ENCODE data around the gene MYO5C. TPM values are rescaled to one million over a fixed set of nuclear protein-coding genes. Genes with fewer than 3 reads are reported as not detected.

Gene MYO5C
- total and polyA plus RNA-seq, 10 of the 15 experiments (the other 5 are each of a cell fraction or from before 2014, with no cell fraction given) = 0.29 to 1.3 (median 0.75) TPM

GRCh38 chr15:52280326-52281084, 15.1 kb downstream of the MYO5C start:
- 49% methylated on average over 11 of the region's 11 CpGs for WGBS (ENCODE audit: insufficient coverage, insufficient replicate concordance, low lambda C conversion rate, missing lambda C conversion rate)
- POLR2A ChIA-PET = no interaction called here

More at GRCh38 chr15:52280326-52281084, 15.1 kb downstream of the MYO5C start:
- no peaks in the 10 kb centered on the region for H3K36me3 ChIP-seq (ENCODE audit: control insufficient read depth in 2 of 2, insufficient read depth in 2 of 2, low read length in 1 of 2)
- in situ Hi-C loops (cut with MboI) (no loop called here), intact Hi-C loops (cut with micrococcal nuclease; ENCODE audit: unreplicated experiment) (no loop called here)
- no peak overlapping the region for H2AFZ ChIP-seq (ENCODE audit: control insufficient read depth, low read depth, low read length)
- ChIA-PET SMC1A (ENCODE audit: uncharacterized antibody, unreplicated experiment) (interaction anchor here (0.6 to 1.0 kb wide), 2 partner anchors 18 to 19 kb away, joined by 3 read pairs; no protein-coding TSS in a partner anchor), CTCF (interaction anchor here (0.9 to 2.8 kb wide), 4 partner anchors 23 to 455 kb away, joined by 3 to 9 read pairs (median 4); no protein-coding TSS in a partner anchor), RAD21 (ENCODE audit: unreplicated experiment) (no interaction called here)
- no peaks in the 10 kb centered on the region for H4K20me1 ChIP-seq (ENCODE audit: control insufficient read depth, insufficient read depth)
- no peaks in the 10 kb centered on the region for H3K79me2 ChIP-seq (ENCODE audit: control insufficient read depth, insufficient read depth, low read length)
- no peak overlapping the region for H3K9ac ChIP-seq (ENCODE audit: control insufficient read depth, insufficient read depth, low read length)
- ATAC-seq = no peak
- BruUV-seq (replicated peaks) = no TSS peak
- TF ChIP-seq RFX5 (IDR thresholded peaks at IDR 0.05; ENCODE audit: low read depth, low read length) (no peak), ZNF622 (IDR thresholded peaks at IDR 0.05) (no peak), NFYA (IDR thresholded peaks at IDR 0.05; ENCODE audit: borderline replicate concordance, low read depth, low read length) (no peak), ATF2 (IDR thresholded peaks at IDR 0.05; ENCODE audit: low read length) (no peak), ZBED1 (IDR thresholded peaks at IDR 0.05; ENCODE audit: borderline replicate concordance) (no peak)
- H3K27me3 ChIP-seq (replicated peaks in 1 of 2; ENCODE audit: control insufficient read depth in 2 of 2, insufficient read depth in 2 of 2, low read length in 1 of 2) = no peaks in the 10 kb centered on the region
- no peaks in the 10 kb centered on the region for H3K4me1 ChIP-seq (ENCODE audit: control insufficient read depth, insufficient read depth, low read length)
- H3K9me3 ChIP-seq (replicated peaks; ENCODE audit: control insufficient read depth, insufficient read depth, low read length) = no peaks in the 10 kb centered on the region
- DNase-seq (ENCODE audit: low read depth, low spot score) = no peak
- H3K4me2 ChIP-seq (ENCODE audit: control insufficient read depth, insufficient read depth) = no peak overlapping the region
- no peak overlapping the region for H3K4me3 ChIP-seq
- no peak overlapping the region for H3K27ac ChIP-seq (ENCODE audit: control insufficient read depth, insufficient read depth)
- no peak for FAIRE-seq

Data from GM12878 (cell line).